CD14-positive monocyte (primary cell): ENCODE results near the gene TSSK2. TPM values are rescaled to one million over a fixed set of nuclear protein-coding genes. Genes with fewer than 3 reads are reported as not detected.

Experiments
- DNase-seq, 3 donors: peaks; one replicate each; pipeline ENCODE4 v3.0.0-alpha.2; 2011 to 2022
- H2AFZ ChIP-seq: 2 replicates; pipeline ENCODE4 v1.6.0; 2012; ENCODE audit warnings: mild to moderate bottlenecking, low read depth, low read length, inconsistent platforms; ENCODE audit not compliant: insufficient read depth, poor library complexity, severe bottlenecking
- H3K27ac ChIP-seq, 2 donors: 1 replicate in 1 of 2; 2 replicates in 1 of 2; pipeline ENCODE4 v1.5.1; 2012 to 2013; ENCODE audit warnings: low read length in 2 of 2, control low read depth in 1 of 2, inconsistent platforms in 1 of 2, low read depth in 1 of 2, mild to moderate bottlenecking in 1 of 2
- H3K27me3 ChIP-seq, 2 donors: one replicate each; pipeline versions ENCODE4 v1.6.0 to v1.6.1; 2011 to 2013; ENCODE audit warnings: low read length in 2 of 2; ENCODE audit not compliant: control insufficient read depth in 2 of 2, insufficient read depth in 2 of 2
- H3K36me3 ChIP-seq, 2 donors: replicated peaks in 1 of 2; 1 replicate in 1 of 2; 2 replicates in 1 of 2; pipeline versions ENCODE4 v1.5.1 to v1.6.1; 2012 to 2013; ENCODE audit warnings: low read length in 2 of 2, control low read depth in 1 of 2, inconsistent platforms in 1 of 2, mild to moderate bottlenecking in 1 of 2; ENCODE audit not compliant: insufficient read depth in 2 of 2, control insufficient read depth in 1 of 2
- H3K4me1 ChIP-seq, 2 donors: 1 replicate in 1 of 2; 2 replicates in 1 of 2; pipeline versions ENCODE4 v1.5.1 to v1.6.1; 2012 to 2013; ENCODE audit warnings: low read length in 2 of 2, control low read depth in 1 of 2, inconsistent platforms in 1 of 2, mild to moderate bottlenecking in 1 of 2, moderate library complexity in 1 of 2; ENCODE audit not compliant: insufficient read depth in 2 of 2, control insufficient read depth in 1 of 2
- H3K4me2 ChIP-seq: replicated peaks from 2 replicates; pipeline ENCODE3; 2012; ENCODE audit warnings: low read length, moderate library complexity, mild to moderate bottlenecking; ENCODE audit not compliant: poor library complexity, severe bottlenecking; ENCODE audit errors: extremely low read depth
- H3K4me3 ChIP-seq, 3 experiments: fragments of 200-600 bp in 1 of 3; sonication (generic) in 1 of 3; replicated peaks in 1 of 3; 1 replicate in 2 of 3; 2 replicates in 1 of 3; pipeline ENCODE4 v1.5.1; 2011 to 2013; ENCODE audit warnings: low read length in 3 of 3, mild to moderate bottlenecking in 3 of 3, control low read depth in 2 of 3, low read depth in 2 of 3, inconsistent platforms in 1 of 3, moderate library complexity in 1 of 3
- H3K79me2 ChIP-seq: 2 replicates; pipeline ENCODE4 v1.6.0; 2012; ENCODE audit warnings: mild to moderate bottlenecking, control low read depth, inconsistent platforms, low read length, moderate library complexity; ENCODE audit not compliant: insufficient read depth
- H3K9ac ChIP-seq: 2 replicates; pipeline ENCODE4 v1.6.0; 2017; ENCODE audit warnings: low read length, mild to moderate bottlenecking; ENCODE audit not compliant: insufficient read depth, poor library complexity, severe bottlenecking
- H3K9me3 ChIP-seq, 2 donors: replicated peaks in 1 of 2; 1 replicate in 1 of 2; 2 replicates in 1 of 2; pipeline versions ENCODE4 v1.5.1 to v1.6.1; 2012 to 2013; ENCODE audit warnings: low read length in 2 of 2, control low read depth in 1 of 2; ENCODE audit not compliant: control insufficient read depth in 1 of 2, insufficient read depth in 1 of 2
- H4K20me1 ChIP-seq: 2 replicates; pipeline ENCODE4 v1.6.0; 2012; ENCODE audit warnings: mild to moderate bottlenecking, low read length, control low read depth, moderate library complexity; ENCODE audit not compliant: insufficient read depth
- H3K27ac Mint-ChIP-seq, 7 donors: one replicate each; pipeline ENCODE4 v1.8.0; 2020; ENCODE audit warnings: mild to moderate bottlenecking in 7 of 7, mixed read lengths in 7 of 7, moderate library complexity in 6 of 7, inconsistent platforms in 2 of 7
- H3K27me3 Mint-ChIP-seq, 3 donors: one replicate each; pipeline ENCODE4 v1.8.0; 2021 to 2022; ENCODE audit warnings: low read depth in 3 of 3, mild to moderate bottlenecking in 3 of 3, mixed read lengths in 3 of 3, moderate library complexity in 3 of 3, inconsistent platforms in 1 of 3
- H3K36me3 Mint-ChIP-seq, 2 donors: one replicate each; pipeline ENCODE4 v1.8.0; 2020; ENCODE audit warnings: mixed read lengths in 2 of 2, inconsistent platforms in 1 of 2, mild to moderate bottlenecking in 1 of 2
- H3K4me1 Mint-ChIP-seq: one replicate; pipeline ENCODE4 v1.8.0; 2020; ENCODE audit warnings: mild to moderate bottlenecking, mixed read lengths
- H3K4me3 Mint-ChIP-seq, 2 donors: one replicate each; pipeline ENCODE4 v1.8.0; 2020; ENCODE audit warnings: mild to moderate bottlenecking in 2 of 2, mixed read lengths in 2 of 2, moderate library complexity in 1 of 2
- H3K9me3 Mint-ChIP-seq, 7 donors: one replicate each; pipeline ENCODE4 v1.8.0; 2020 to 2022; ENCODE audit warnings: mixed read lengths in 7 of 7, mild to moderate bottlenecking in 6 of 7, moderate library complexity in 6 of 7, inconsistent platforms in 2 of 7
- CTCF ChIP-seq: fragments of 200-600 bp; IDR thresholded peaks from one replicate; pipeline ENCODE4 v1.8.0; 2022; ENCODE audit warnings: antibody characterized with exemption, mild to moderate bottlenecking
- WGBS: methylation state at CpG from one replicate; pipeline ENCODE4 v1.1.5; 2013; ENCODE audit warnings: missing lambda C conversion rate; ENCODE audit not compliant: insufficient coverage; 5-methylcytosine and 5-hydroxymethylcytosine counted together
- intact Hi-C, 2 donors: fragments of 100-400 bp; cut with micrococcal nuclease; formaldehyde crosslinking; loops; one replicate each; pipeline versions ENCODE4 v1.15.0 to v1.15.1; 2023
- polyA plus RNA-seq, 3 donors: library from polyadenylated mRNA; depleted of rRNA in 1 of 3; unstranded in 2 of 3; stranded (reverse) in 1 of 3; fragments of 300-500 nt in 2 of 3; fragments of >200 nt in 1 of 3; fragmentation: Illumina TruSeq in 2 of 3; gene quantifications; 1 replicate in 2 of 3; 2 replicates in 1 of 3; pipeline ENCODE4 v1.2.3, GENCODE V29; 2012 to 2021

The TSSK2 gene
- polyA plus RNA-seq, 3 donors = 0.04 TPM; not detected in 2

GRCh38 chr22:19180740-19181410 lies 49.8 kb downstream of the TSSK2 start:
- H3K36me3 Mint-ChIP-seq = peaks cover 14 to 29% of the 10 kb centered on the region in 2 donors
- peaks cover 11 to 25% of the 10 kb centered on the region in 2 donors for H3K36me3 ChIP-seq
- no peak for DNase-seq
- no peak overlapping the region for H3K4me3 ChIP-seq
- no peaks in the 10 kb centered on the region for H3K9me3 ChIP-seq
- H3K27ac ChIP-seq = no peak overlapping the region
- peaks cover 0 to 2% (median 0%) of the 10 kb centered on the region in 7 donors for H3K9me3 Mint-ChIP-seq
- peaks cover 6% of the 10 kb centered on the region for H4K20me1 ChIP-seq
- H3K27me3 Mint-ChIP-seq = peaks cover 0 to 3% (median 2%) of the 10 kb centered on the region in 3 donors
- H3K4me2 ChIP-seq = no peak overlapping the region
- intact Hi-C loops = no loop called here
- no peak overlapping the region for H3K4me3 Mint-ChIP-seq
- H3K4me1 Mint-ChIP-seq = peaks cover 9% of the 10 kb centered on the region
- no peak overlapping the region for H3K9ac ChIP-seq
- H3K4me1 ChIP-seq = peaks cover 15 to 25% of the 10 kb centered on the region in 2 donors
- no peaks in the 10 kb centered on the region for H3K27me3 ChIP-seq
- H3K27ac Mint-ChIP-seq = peak overlapping the region in 3 of 7 donors; percentile 38 to 71 (median 41)
- TF ChIP-seq CTCF = no peak
- H2AFZ ChIP-seq = no peak overlapping the region
- no peaks in the 10 kb centered on the region for H3K79me2 ChIP-seq
- WGBS = 98% methylated on average over 8 of the region's 11 CpGs

GRCh38 chr22:19181786-19182471 lies 50.8 kb downstream of the TSSK2 start:
- Mint-ChIP-seq H3K27ac (peak overlapping the region in 2 of 7 donors; percentile 24 to 38), H3K9me3 (peaks cover 0 to 2% (median 0%) of the 10 kb centered on the region in 7 donors), H3K36me3 (peaks cover 19 to 40% of the 10 kb centered on the region in 2 donors), H3K27me3 (peaks cover 0 to 3% (median 2%) of the 10 kb centered on the region in 3 donors), H3K4me1 (peaks cover 9% of the 10 kb centered on the region), H3K4me3 (no peak overlapping the region)
- peaks cover 15 to 25% of the 10 kb centered on the region in 2 donors for H3K4me1 ChIP-seq
- no peak for TF ChIP-seq CTCF
- H3K9me3 ChIP-seq = no peaks in the 10 kb centered on the region
- no peak overlapping the region for H3K27ac ChIP-seq
- peaks cover 15 to 36% of the 10 kb centered on the region in 2 donors for H3K36me3 ChIP-seq
- peak overlapping the region; percentile 8 for H3K9ac ChIP-seq
- no peaks in the 10 kb centered on the region for H3K79me2 ChIP-seq
- no peak overlapping the region for H3K4me2 ChIP-seq
- intact Hi-C loops = no loop called here
- no peak for DNase-seq
- H4K20me1 ChIP-seq = no peaks in the 10 kb centered on the region
- no peak overlapping the region for H2AFZ ChIP-seq
- H3K27me3 ChIP-seq = no peaks in the 10 kb centered on the region
- WGBS = 60% methylated on average over 6 of the region's 12 CpGs
- no peak overlapping the region for H3K4me3 ChIP-seq

Other genes starting within 250 kb of the TSSK2 start
- 1 to 10 TPM in 1 of 3 donors, under 1 TPM in 2; 0.17 to 5.1 (median 0.36) TPM for gene DGCR6, start 225.0 kb upstream of the TSSK2 start, polyA plus RNA-seq
- gene PRODH, start 195.0 kb upstream of the TSSK2 start, polyA plus RNA-seq = not detected
- 10 to 100 TPM; 28.9 to 37.0 (median 36.2) TPM for gene DGCR2, start 8.9 kb upstream of the TSSK2 start, polyA plus RNA-seq
- 10 to 100 TPM in 1 of 3 donors, 1 to 10 TPM in 2; 4.0 to 18.0 (median 5.5) TPM for gene ESS2, start 13.3 kb downstream of the TSSK2 start, polyA plus RNA-seq
- not detected for gene GSC2, start 19.0 kb downstream of the TSSK2 start, polyA plus RNA-seq
- gene SLC25A1, start 47.4 kb downstream of the TSSK2 start, polyA plus RNA-seq = 10 to 100 TPM; 15.2 to 37.4 (median 35.1) TPM
- 10 to 100 TPM in 1 of 3 donors, 1 to 10 TPM in 2; 5.1 to 17.0 (median 6.1) TPM for gene CLTCL1, start 160.4 kb downstream of the TSSK2 start, polyA plus RNA-seq